ENCODE data around the gene JPT2.

Gene JPT2

GRCh38 chr16:1661826-1662225 is 16.3 kb upstream of the JPT2 start:
- Histone ChIP-seq H3K27me3 (replicated peaks; ENCODE audit: control insufficient read depth, insufficient read depth, low read length, poor library complexity, severe bottlenecking) (no peaks in the 10 kb centered on the region), H3K4me1 (ENCODE audit: control insufficient read depth, insufficient read depth, low read length, poor library complexity, severe bottlenecking) (no peaks in the 10 kb centered on the region), H3K9me3 (ENCODE audit: control insufficient read depth, low read length) (no peaks in the 10 kb centered on the region), H3K4me3 (ENCODE audit: insufficient read depth, low read depth, low read length, poor library complexity, severe bottlenecking) (no peak overlapping the region), H3K36me3 (ENCODE audit: control insufficient read depth, insufficient read depth, low read length) (peaks cover 59% of the 10 kb centered on the region), H3K27ac (ENCODE audit: insufficient read depth, low read length, poor library complexity, severe bottlenecking) (no peak overlapping the region)
- DNase-seq, result no peak

- Histone ChIP-seq H3K27me3 (replicated peaks; ENCODE audit: control insufficient read depth, insufficient read depth, low read length, poor library complexity, severe bottlenecking) (no peaks in the 10 kb centered on the region), H3K4me1 (ENCODE audit: control insufficient read depth, insufficient read depth, low read length, poor library complexity, severe bottlenecking) (no peaks in the 10 kb centered on the region), H3K4me3 (ENCODE audit: insufficient read depth, low read depth, low read length, poor library complexity, severe bottlenecking) (no peak overlapping the region), H3K27ac (ENCODE audit: insufficient read depth, low read length, poor library complexity, severe bottlenecking) (no peak overlapping the region), H3K36me3 (ENCODE audit: control insufficient read depth, insufficient read depth, low read length) (peaks cover 64% of the 10 kb centered on the region), H3K9me3 (ENCODE audit: control insufficient read depth, low read length) (no peaks in the 10 kb centered on the region)
- no peak for DNase-seq
Observed at GRCh38 chr16:1662543-1662942, 15.5 kb upstream of the JPT2 start.

- Histone ChIP-seq H3K27ac (ENCODE audit: insufficient read depth, low read length, poor library complexity, severe bottlenecking) (no peak overlapping the region), H3K4me3 (ENCODE audit: insufficient read depth, low read depth, low read length, poor library complexity, severe bottlenecking) (no peak overlapping the region), H3K9me3 (ENCODE audit: control insufficient read depth, low read length) (no peaks in the 10 kb centered on the region), H3K4me1 (ENCODE audit: control insufficient read depth, insufficient read depth, low read length, poor library complexity, severe bottlenecking) (no peaks in the 10 kb centered on the region), H3K36me3 (ENCODE audit: control insufficient read depth, insufficient read depth, low read length) (peaks cover 77% of the 10 kb centered on the region), H3K27me3 (replicated peaks; ENCODE audit: control insufficient read depth, insufficient read depth, low read length, poor library complexity, severe bottlenecking) (no peaks in the 10 kb centered on the region)
- DNase-seq, result no peak
Observed at GRCh38 chr16:1665829-1666228, 12.2 kb upstream of the JPT2 start.

GRCh38 chr16:1666316-1666715 is 11.8 kb upstream of the JPT2 start:
- no peaks in the 10 kb centered on the region for H3K27me3 ChIP-seq (replicated peaks; ENCODE audit: control insufficient read depth, insufficient read depth, low read length, poor library complexity, severe bottlenecking)
- DNase-seq, result no peak
- no peaks in the 10 kb centered on the region for H3K9me3 ChIP-seq (ENCODE audit: control insufficient read depth, low read length)
- H3K36me3 ChIP-seq (ENCODE audit: control insufficient read depth, insufficient read depth, low read length), result peaks cover 82% of the 10 kb centered on the region
- H3K4me1 ChIP-seq (ENCODE audit: control insufficient read depth, insufficient read depth, low read length, poor library complexity, severe bottlenecking), result no peaks in the 10 kb centered on the region
- H3K27ac ChIP-seq (ENCODE audit: insufficient read depth, low read length, poor library complexity, severe bottlenecking), result no peak overlapping the region
- no peak overlapping the region for H3K4me3 ChIP-seq (ENCODE audit: insufficient read depth, low read depth, low read length, poor library complexity, severe bottlenecking)

- no peak overlapping the region for H3K4me3 ChIP-seq (ENCODE audit: insufficient read depth, low read depth, low read length, poor library complexity, severe bottlenecking)
- H3K4me1 ChIP-seq (ENCODE audit: control insufficient read depth, insufficient read depth, low read length, poor library complexity, severe bottlenecking), result no peaks in the 10 kb centered on the region
- no peaks in the 10 kb centered on the region for H3K9me3 ChIP-seq (ENCODE audit: control insufficient read depth, low read length)
- peaks cover 85% of the 10 kb centered on the region for H3K36me3 ChIP-seq (ENCODE audit: control insufficient read depth, insufficient read depth, low read length)
- no peaks in the 10 kb centered on the region for H3K27me3 ChIP-seq (replicated peaks; ENCODE audit: control insufficient read depth, insufficient read depth, low read length, poor library complexity, severe bottlenecking)
- no peak overlapping the region for H3K27ac ChIP-seq (ENCODE audit: insufficient read depth, low read length, poor library complexity, severe bottlenecking)
- no peak for DNase-seq
Observed at GRCh38 chr16:1667271-1667670, 10.8 kb upstream of the JPT2 start.

GRCh38 chr16:1667916-1668315 is 10.2 kb upstream of the JPT2 start:
- no peak for DNase-seq
- no peak overlapping the region for H3K4me3 ChIP-seq (ENCODE audit: insufficient read depth, low read depth, low read length, poor library complexity, severe bottlenecking)
- H3K36me3 ChIP-seq (ENCODE audit: control insufficient read depth, insufficient read depth, low read length), result peaks cover 83% of the 10 kb centered on the region
- H3K4me1 ChIP-seq (ENCODE audit: control insufficient read depth, insufficient read depth, low read length, poor library complexity, severe bottlenecking), result no peaks in the 10 kb centered on the region
- H3K27ac ChIP-seq (ENCODE audit: insufficient read depth, low read length, poor library complexity, severe bottlenecking), result no peak overlapping the region
- no peaks in the 10 kb centered on the region for H3K9me3 ChIP-seq (ENCODE audit: control insufficient read depth, low read length)
- H3K27me3 ChIP-seq (replicated peaks; ENCODE audit: control insufficient read depth, insufficient read depth, low read length, poor library complexity, severe bottlenecking), result no peaks in the 10 kb centered on the region

- Histone ChIP-seq H3K4me3 (ENCODE audit: insufficient read depth, low read depth, low read length, poor library complexity, severe bottlenecking) (no peak overlapping the region), H3K9me3 (ENCODE audit: control insufficient read depth, low read length) (no peaks in the 10 kb centered on the region), H3K4me1 (ENCODE audit: control insufficient read depth, insufficient read depth, low read length, poor library complexity, severe bottlenecking) (no peaks in the 10 kb centered on the region), H3K27me3 (replicated peaks; ENCODE audit: control insufficient read depth, insufficient read depth, low read length, poor library complexity, severe bottlenecking) (no peaks in the 10 kb centered on the region), H3K36me3 (ENCODE audit: control insufficient read depth, insufficient read depth, low read length) (peaks cover 81% of the 10 kb centered on the region), H3K27ac (ENCODE audit: insufficient read depth, low read length, poor library complexity, severe bottlenecking) (no peak overlapping the region)
- DNase-seq, result no peak
Observed at GRCh38 chr16:1668612-1669319, 9.3 kb upstream of the JPT2 start.

- H3K4me3 ChIP-seq (ENCODE audit: insufficient read depth, low read depth, low read length, poor library complexity, severe bottlenecking), result no peak overlapping the region
- no peak for DNase-seq
- no peaks in the 10 kb centered on the region for H3K27me3 ChIP-seq (replicated peaks; ENCODE audit: control insufficient read depth, insufficient read depth, low read length, poor library complexity, severe bottlenecking)
- H3K4me1 ChIP-seq (ENCODE audit: control insufficient read depth, insufficient read depth, low read length, poor library complexity, severe bottlenecking), result no peaks in the 10 kb centered on the region
- no peaks in the 10 kb centered on the region for H3K9me3 ChIP-seq (ENCODE audit: control insufficient read depth, low read length)
- peaks cover 80% of the 10 kb centered on the region for H3K36me3 ChIP-seq (ENCODE audit: control insufficient read depth, insufficient read depth, low read length)
- H3K27ac ChIP-seq (ENCODE audit: insufficient read depth, low read length, poor library complexity, severe bottlenecking), result no peak overlapping the region
Observed at GRCh38 chr16:1669698-1670097, 8.4 kb upstream of the JPT2 start.

GRCh38 chr16:1670371-1670770 is 7.7 kb upstream of the JPT2 start:
- no peak for DNase-seq
- H3K27ac ChIP-seq (ENCODE audit: insufficient read depth, low read length, poor library complexity, severe bottlenecking), result no peak overlapping the region
- no peaks in the 10 kb centered on the region for H3K9me3 ChIP-seq (ENCODE audit: control insufficient read depth, low read length)
- peaks cover 77% of the 10 kb centered on the region for H3K36me3 ChIP-seq (ENCODE audit: control insufficient read depth, insufficient read depth, low read length)
- no peaks in the 10 kb centered on the region for H3K27me3 ChIP-seq (replicated peaks; ENCODE audit: control insufficient read depth, insufficient read depth, low read length, poor library complexity, severe bottlenecking)
- no peak overlapping the region for H3K4me3 ChIP-seq (ENCODE audit: insufficient read depth, low read depth, low read length, poor library complexity, severe bottlenecking)
- H3K4me1 ChIP-seq (ENCODE audit: control insufficient read depth, insufficient read depth, low read length, poor library complexity, severe bottlenecking), result no peaks in the 10 kb centered on the region

- DNase-seq, result no peak
- H3K36me3 ChIP-seq (ENCODE audit: control insufficient read depth, insufficient read depth, low read length), result peaks cover 72% of the 10 kb centered on the region
- H3K4me3 ChIP-seq (ENCODE audit: insufficient read depth, low read depth, low read length, poor library complexity, severe bottlenecking), result no peak overlapping the region
- no peak overlapping the region for H3K27ac ChIP-seq (ENCODE audit: insufficient read depth, low read length, poor library complexity, severe bottlenecking)
- no peaks in the 10 kb centered on the region for H3K9me3 ChIP-seq (ENCODE audit: control insufficient read depth, low read length)
- no peaks in the 10 kb centered on the region for H3K27me3 ChIP-seq (replicated peaks; ENCODE audit: control insufficient read depth, insufficient read depth, low read length, poor library complexity, severe bottlenecking)
- no peaks in the 10 kb centered on the region for H3K4me1 ChIP-seq (ENCODE audit: control insufficient read depth, insufficient read depth, low read length, poor library complexity, severe bottlenecking)
Observed at GRCh38 chr16:1670866-1671265, 7.2 kb upstream of the JPT2 start.
